Forelimb muscle (tissue), 1 donor: ENCODE measurements around the gene ERG. TPM values are rescaled to one million over a fixed set of nuclear protein-coding genes. Genes with fewer than 3 reads are reported as not detected.

Experiments used
- DNase-seq: peaks from one replicate; pipeline ENCODE4 v3.0.0-alpha.2; 2013; ENCODE audit warnings: low read depth
- polyA plus RNA-seq: library from polyadenylated mRNA; unstranded; fragments of 120-200 nt; gene quantifications from one replicate; pipeline ENCODE4 v1.2.1, GENCODE V29; 2013; ENCODE audit not compliant: insufficient read length

The ERG gene
- polyA plus RNA-seq, 1 donor = 16.4 TPM

- DNase-seq = no peak
These were observed 63.3 kb downstream of the ERG start for GRCh38 chr21:38434913-38435533.

- no peak for DNase-seq
These were observed 64.8 kb downstream of the ERG start for GRCh38 chr21:38433471-38433870.

GRCh38 chr21:38430401-38430984 lies 67.8 kb downstream of the ERG start:
- DNase-seq = no peak

- no peak for DNase-seq
These were observed 69.3 kb downstream of the ERG start for GRCh38 chr21:38429011-38429410.

GRCh38 chr21:38428211-38428610 lies 70.1 kb downstream of the ERG start:
- no peak for DNase-seq

- DNase-seq = no peak
These were observed 73.8 kb downstream of the ERG start for GRCh38 chr21:38424305-38425019.

- no peak for DNase-seq
These were observed 76.2 kb downstream of the ERG start for GRCh38 chr21:38422082-38422481.

GRCh38 chr21:38420140-38420539 lies 78.1 kb downstream of the ERG start:
- no peak for DNase-seq

GRCh38 chr21:38417726-38418125 lies 80.6 kb downstream of the ERG start:
- no peak for DNase-seq

- DNase-seq = no peak
These were observed 81.5 kb downstream of the ERG start for GRCh38 chr21:38416791-38417190.

GRCh38 chr21:38413958-38414548 lies 84.2 kb downstream of the ERG start:
- no peak for DNase-seq

- DNase-seq = no peak
These were observed 87.8 kb downstream of the ERG start for GRCh38 chr21:38410466-38410865.

- no peak for DNase-seq
These were observed 88.4 kb downstream of the ERG start for GRCh38 chr21:38409907-38410306.

GRCh38 chr21:38404177-38404576 lies 94.1 kb downstream of the ERG start:
- DNase-seq = no peak

GRCh38 chr21:38402795-38403194 lies 95.5 kb downstream of the ERG start:
- no peak for DNase-seq

GRCh38 chr21:38402291-38402690 lies 96.0 kb downstream of the ERG start:
- DNase-seq = no peak

GRCh38 chr21:38401191-38401926 lies 96.9 kb downstream of the ERG start:
- no peak for DNase-seq

- DNase-seq = no peak
These were observed 97.9 kb downstream of the ERG start for GRCh38 chr21:38400195-38400919.

- no peak for DNase-seq
These were observed 99.2 kb downstream of the ERG start for GRCh38 chr21:38399103-38399502.

- DNase-seq = no peak
These were observed 102.0 kb downstream of the ERG start for GRCh38 chr21:38396325-38396724.

- no peak for DNase-seq
These were observed 102.7 kb downstream of the ERG start for GRCh38 chr21:38395581-38395980.
